T-helper 9 cell (primary cell): ENCODE data around the gene GNG4.
"Not testable (repeated sequence)": the region's sequence is repeated elsewhere in the genome, so short reads cannot be mapped to it uniquely, and the experiment has no call there.

Experiments
- DNase-seq: peaks from one replicate; pipeline ENCODE4 v3.0.0-alpha.2; 2020

The GNG4 gene

DNA sequence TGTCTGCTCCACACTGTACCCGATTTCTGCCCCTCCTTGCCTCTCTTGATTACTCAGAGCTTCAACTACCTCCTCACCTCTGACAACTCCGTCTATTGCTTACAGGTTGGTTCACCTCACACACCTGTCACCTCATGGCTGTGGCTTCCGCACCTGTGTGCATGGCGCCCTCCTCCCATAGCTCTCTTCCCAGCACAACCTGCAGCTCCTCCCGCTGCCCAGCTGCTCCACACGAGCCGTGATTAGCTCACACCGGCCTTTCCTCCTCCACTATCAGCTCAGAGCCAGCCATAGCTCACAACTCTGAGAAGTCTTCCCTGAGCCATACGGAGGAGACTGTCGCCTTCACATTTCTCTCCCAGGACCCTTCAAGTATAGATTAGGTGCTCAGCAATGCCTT lies 67.5 kb downstream of the GNG4 start:
- DNase-seq = no peak

DNA sequence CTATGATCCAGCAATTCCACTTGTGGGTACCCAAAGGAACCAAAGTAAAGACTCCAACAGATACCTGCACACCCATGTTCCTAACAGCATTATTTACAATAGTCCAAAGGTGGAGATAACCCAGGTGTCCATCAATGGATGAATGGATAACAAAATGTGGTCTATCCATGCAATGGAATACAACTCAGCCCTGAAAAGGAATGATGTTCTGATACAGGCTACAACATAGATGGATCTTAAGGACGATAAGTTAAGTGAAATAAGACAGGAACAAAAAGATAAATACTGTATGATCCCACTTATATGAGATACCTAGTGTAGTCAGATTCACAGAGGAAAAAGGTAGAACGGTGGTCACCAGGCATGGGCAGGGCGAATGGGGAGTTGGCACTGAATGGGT lies 69.7 kb downstream of the GNG4 start:
- DNase-seq = no peak

DNA sequence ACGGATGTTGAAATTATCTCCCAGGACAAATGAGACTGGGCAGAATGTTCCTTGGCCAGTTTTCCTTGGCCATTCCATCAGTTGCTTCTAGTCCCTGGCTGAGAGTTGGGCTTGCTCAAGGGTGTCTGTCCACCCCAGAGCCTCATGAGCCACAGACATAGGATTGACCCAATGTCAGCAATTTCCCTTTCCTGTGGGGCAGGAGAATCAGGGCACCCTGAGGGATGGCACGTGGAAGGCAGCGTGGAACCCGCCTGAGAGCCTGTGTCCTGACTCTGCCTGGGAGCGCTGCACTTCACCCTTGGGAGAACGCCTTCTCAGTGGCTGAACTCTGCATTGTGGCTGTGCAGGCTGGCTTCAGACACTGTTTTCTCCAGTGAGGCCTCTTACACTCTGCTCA lies 74.0 kb downstream of the GNG4 start:
- no peak for DNase-seq

DNA sequence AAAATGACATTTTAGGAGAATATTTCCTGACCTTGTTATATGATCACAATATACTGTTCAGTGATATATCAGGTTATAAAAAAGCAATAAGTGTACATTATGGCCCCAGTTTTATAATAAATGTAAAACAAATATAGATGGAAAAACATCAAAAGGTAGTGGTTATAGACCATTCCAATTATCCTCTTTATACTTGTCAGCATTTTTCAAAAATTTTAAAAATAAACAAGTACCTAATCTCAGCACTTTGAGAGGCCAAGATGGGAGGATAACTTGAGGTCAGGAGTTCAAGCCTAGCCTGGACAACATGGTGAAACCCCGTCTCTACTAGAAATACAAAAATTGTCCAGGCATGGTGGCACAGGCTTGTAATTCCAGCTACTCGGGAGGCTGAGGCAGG lies 75.7 kb downstream of the GNG4 start:
- DNase-seq = no peak

DNA sequence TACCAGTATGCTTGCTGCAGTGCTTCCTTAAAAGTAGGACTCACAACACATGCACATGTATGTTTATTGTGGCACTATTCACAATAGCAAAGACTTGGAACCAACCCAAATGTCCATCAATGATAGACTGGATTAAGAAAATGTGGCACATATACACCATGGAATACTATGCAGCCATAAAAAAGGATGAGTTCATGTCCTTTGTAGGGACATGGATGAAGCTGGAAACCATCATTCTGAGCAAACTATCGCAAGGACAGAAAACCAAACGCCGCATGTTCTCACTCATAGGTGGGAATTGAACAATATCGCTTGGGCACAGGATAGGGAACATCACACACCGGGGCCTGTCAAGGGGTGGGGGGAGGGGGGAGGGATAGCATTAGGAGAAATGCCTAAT lies 76.6 kb downstream of the GNG4 start:
- not testable (repeated sequence) for DNase-seq

DNA sequence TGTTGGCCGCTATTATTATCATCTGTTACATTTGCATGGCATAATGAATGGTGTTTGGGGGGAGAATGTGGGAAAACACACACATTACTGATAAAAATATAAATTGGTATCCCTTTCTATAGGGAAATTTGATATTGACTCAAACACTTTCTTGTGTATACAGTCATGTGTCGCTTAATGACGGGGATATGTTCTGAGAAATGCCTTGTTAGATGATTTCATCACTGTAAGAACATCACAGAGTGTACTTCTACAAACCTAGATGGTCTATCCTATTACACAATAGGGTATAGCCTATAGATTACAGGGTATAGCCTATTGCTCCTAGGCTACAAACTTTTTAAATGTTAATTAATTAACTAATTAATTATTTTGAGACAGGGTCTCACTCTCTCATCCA lies 78.1 kb downstream of the GNG4 start:
- DNase-seq = no peak

DNA sequence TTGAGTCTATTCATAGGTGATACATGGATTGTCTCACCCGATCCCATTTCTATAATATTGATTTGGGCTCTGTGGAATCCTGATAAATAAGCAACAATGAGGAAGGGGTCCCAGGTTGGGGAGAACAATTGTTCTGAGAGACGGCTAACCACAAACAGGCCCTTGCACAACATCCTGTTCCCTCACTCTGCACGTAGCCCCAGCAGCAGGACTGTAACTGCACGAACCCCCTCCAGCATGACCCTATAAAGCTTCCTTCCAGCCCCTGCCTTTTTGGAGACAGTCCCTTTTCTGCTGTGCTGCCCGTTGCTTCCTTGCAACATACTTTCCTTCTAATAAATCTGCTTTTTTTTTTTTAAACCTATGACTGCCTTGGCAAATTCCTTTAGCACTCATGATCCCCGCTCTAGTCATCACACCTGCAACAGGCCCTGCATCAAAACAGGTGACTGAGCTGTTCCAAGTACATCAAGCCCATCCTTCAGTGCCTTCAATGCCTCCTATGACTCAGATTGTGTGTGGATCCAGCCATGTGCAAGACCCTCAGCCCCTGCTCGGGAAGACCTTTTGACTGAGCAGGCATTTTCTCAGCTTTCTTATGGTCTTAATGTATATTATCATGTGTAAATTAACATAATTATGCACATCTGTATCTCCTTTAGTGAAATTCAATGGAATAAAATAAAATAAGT lies 81.6 kb downstream of the GNG4 start:
- DNase-seq = no peak

DNA sequence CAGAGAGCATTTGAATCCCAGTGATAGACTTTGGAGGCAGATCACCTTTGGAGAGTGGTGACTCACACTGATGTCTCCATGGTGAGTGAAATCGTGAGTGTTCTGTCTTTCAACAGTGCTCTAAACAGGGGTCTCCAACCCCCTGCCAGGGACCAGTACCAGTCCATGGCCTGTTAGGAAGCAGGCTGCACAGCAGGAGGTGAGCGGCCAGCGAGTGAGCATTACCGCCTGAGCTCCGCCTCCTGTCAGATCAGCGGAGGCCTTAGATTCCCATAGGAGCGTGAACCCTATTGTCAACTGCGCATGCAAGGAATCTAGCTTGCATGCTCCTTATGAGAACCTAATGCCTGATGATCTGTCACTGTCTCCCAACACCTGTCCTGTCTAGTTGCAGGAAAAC lies 83.5 kb downstream of the GNG4 start:
- DNase-seq = no peak

DNA sequence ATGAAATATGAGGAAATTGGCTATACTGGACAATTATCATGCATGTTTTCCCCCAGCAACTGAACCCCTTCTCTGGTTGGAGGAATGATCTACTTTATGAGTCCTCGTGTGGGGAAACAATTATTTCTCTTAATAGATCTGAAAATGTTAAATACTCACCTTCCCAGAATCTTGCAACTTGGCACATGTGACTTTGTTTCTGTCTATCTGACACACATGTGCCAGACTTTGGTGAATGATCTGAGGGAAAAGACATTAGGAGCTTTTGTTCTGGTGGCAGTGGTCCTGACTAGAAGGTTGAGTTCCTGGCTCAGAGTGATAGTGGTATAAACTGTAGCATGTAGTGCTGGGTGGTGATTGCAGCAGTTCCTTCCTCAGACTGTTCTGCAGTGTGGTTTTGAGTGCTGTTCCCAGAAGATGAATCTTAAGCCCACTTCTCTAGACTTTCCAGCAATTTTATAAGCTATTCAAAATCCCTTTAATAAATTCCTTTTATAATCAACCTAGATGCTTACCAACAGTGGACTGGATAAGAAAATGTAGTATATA lies 86.0 kb downstream of the GNG4 start:
- DNase-seq = no peak

DNA sequence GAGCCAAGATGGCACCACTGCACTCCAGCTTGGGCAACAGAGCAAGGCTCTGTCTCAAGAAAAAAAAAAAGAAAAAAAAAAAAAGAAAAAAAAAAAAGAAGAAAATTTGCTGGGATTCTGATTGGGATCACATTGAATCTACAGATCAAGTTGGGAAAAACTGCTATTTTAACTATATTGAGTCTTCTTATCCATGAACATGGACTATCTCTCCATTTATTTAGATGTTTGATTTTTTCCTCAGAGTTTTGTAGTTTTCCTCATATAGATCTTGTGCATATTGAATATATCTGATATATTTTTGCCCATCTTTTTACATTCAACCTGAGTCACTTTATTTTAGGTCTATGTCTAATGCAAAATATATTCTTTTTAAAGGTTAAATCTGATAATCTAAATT lies 87.0 kb downstream of the GNG4 start:
- DNase-seq = no peak

DNA sequence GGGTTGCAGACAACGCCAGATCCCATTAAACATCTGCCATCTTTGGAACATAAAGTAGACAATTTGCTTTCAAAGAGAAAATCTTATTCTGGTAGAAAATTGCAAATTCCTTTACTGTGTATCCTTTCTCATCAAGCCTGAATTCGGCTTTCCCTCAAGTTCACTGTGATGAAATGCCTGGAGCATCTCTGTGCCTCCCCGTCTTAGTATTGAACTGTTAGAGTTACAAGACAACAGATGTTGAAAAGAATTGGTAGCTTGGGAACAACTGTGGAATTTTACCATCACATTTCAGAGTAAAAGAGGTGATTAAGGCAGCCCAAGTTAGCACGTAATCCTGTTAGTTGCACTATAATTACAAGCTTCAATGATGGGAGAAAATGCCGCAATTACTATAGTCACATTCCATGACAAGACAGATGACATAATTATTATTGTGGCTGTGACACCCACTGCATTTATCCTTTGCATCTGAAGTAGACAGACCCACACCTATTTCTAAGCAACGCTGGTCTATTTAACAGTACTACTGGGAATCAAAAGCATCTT lies 90.9 kb downstream of the GNG4 start:
- DNase-seq = no peak

DNA sequence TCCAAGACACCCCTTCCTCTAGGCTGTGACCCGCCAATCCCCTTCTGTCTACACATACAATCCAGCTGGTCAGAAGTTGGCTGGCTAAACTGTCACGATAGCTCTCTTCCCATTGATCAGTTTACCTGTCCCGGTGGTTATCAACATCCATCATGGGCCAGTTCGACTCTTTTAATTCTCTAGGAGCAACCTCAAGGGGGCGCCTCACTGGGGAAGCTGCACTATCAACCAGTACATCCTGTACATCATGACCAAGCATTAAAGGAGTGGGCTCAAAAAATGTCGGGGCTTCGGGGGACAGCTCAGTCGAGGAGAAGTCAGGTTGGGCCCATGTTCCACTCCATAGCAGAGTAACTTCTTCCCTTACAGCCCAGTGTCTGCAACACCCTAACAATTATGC lies 92.1 kb downstream of the GNG4 start:
- DNase-seq = no peak

DNA sequence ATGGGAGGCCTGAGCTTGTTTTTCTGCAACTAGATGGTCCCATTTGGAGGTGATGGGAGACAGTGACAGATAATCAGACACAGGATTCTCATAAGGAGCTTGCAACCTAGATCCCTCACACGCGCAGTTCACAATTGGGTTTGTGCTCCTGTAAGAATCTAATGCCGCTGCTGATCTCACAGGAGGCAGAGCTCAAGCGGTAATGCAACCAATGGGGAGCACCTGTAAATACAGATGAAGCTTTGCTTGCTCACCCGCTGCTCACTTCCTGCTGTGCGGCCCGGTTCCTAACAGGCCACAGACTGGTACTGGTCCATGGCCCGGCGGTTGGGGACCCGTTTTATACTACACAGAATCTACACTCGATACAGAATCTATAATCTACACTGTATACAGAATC lies 92.8 kb downstream of the GNG4 start:
- DNase-seq = no peak

DNA sequence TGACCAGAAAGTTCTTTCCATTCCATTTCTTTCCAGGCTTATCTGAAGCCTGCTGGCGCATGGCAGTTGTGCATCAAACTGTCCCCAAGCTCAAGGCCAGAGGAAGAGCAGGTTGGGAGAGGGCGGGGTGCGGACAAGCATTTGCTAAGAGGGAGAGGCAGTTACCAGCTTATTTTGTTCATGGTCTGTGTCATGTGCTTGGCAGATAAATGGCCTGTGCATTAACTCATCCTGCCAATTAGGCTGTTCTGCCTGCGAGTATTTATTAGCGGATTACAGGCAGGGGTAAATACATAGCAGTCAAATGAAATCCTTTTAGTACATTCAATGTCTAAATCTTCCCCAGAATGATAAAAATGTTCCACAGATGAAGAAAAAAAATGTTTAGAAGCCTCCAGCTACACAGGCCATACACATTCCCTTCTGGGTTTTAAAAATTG lies 96.5 kb downstream of the GNG4 start:
- DNase-seq = no peak

DNA sequence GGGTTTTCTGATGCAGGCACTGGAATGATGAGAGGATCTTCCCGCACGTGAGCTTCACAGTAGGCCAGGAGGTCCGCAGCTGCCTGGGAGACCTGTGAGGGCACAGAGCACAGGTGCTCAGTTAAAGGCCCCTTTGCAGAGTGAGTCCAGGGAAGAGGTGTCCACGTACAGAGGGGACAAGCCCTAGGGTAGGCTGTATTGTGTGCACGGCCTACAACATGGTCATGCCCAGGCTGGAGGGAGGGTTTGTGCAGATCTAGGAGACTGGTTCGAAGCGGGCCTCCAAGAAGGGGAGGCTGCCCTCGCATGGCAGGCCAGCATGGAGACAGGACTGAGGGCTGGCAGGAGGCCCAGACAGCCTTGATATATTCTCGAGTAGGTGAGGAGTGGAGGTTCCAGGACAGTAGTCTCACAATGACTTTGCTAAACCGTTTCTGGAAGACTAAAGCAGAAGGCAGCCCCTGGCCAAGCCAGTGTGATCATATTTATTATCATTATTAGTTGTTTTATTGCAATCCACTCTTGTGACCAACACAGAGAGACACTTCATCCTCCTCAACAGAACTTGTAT lies 97.4 kb downstream of the GNG4 start:
- no peak for DNase-seq

DNA sequence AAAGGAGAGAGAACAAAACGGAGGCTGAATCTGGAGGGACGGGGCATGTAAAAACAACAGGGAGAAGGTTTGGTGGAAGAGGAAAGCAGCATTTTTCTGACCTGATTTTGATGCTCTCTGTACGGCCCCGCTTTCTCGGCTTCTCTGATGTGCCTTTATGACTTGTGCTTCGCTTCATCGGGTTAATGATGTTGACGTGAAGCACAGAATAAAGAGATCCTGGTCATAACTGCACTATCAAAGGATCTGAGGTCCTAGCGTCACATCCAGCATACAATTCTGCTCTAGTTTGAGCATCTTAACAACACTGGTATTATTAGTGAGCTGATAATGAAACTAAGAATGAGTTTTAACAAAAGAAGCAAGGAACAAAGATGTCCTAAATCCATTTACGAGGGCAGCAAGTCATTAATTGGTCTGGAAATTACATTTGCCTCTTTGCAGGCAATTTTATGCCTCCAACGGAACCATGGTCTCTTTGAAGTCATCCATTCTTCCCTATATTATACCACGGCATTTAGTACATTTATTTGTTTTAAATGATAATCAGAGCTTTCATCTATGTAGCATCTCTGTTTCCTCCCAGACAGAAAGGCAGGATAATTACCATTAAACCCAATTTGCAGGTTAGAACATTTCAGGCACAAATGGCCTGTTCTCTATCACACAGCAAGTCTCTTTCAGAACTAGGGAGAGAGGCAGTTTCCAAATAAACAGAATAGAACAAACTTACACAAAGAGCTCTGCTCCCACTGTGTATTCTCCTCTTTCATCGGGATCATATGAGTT lies 100.0 kb downstream of the GNG4 start:
- DNase-seq = no peak

DNA sequence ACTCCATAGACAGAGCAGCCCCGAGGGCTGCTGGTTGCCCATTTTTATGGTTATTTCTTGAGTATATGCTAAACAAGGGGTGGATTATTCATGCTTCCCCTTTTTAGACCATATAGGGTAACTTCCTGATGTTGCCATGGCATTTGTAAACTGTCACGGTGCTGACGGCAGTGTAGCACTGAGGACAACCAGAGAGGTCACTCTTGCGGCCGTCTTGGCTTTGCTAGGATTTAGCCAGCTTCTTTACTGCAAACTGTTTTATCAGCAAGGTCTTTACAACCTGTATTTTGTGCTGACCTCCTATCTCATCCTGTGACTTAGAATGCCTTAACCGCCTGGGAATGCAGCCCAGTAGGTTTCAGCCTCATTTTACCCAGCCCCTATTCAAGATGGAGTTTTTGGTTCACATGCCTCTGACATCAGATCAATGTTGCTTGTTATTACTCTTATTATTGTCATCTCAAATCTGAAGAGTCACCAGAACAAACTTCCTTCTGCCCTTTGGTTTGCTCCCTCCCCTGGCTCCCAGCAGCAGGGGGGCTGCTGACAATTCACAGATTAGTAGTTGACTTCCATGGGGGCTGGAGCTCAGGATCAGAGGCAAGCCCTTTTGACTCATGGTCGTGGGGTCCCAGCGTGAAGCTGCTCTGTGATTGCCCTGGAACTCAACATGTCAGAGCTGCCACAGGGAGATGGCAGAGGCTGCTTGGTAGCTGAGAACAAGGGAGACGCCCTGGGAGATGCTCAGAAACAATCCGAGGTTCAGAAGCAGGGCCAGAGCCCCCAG lies 103.0 kb downstream of the GNG4 start:
- not testable (repeated sequence) for DNase-seq

DNA sequence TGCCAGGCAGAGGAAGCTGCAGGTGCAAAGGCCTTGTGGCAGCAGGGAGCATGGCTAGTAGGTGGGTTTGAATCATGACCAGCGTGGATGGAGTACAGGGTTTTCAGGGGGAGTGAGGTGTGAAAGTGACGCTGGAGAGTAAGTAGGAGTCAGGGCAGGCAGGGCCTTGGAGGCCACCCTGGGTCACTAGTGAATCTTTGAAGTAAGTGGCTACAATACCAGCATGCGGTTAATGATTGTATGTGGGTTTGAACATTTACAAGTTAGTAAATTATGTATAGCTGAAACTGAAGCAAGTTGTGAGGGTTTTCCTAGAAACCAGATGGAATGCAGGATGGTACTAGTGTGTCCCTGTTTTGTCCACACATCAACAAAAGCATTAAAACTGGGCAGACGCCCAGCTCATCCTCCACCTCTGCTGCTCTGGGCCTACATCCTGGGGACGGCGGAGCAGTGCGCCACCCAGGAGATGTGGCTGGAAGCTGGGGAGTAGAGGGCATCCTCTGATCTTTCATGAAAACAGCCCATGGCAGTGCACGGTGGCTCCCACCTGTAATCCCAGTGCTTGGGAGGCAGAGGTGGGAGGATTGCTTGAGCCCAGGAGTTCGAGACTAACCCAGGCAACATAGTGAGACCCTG lies 104.2 kb downstream of the GNG4 start:
- DNase-seq = no peak

DNA sequence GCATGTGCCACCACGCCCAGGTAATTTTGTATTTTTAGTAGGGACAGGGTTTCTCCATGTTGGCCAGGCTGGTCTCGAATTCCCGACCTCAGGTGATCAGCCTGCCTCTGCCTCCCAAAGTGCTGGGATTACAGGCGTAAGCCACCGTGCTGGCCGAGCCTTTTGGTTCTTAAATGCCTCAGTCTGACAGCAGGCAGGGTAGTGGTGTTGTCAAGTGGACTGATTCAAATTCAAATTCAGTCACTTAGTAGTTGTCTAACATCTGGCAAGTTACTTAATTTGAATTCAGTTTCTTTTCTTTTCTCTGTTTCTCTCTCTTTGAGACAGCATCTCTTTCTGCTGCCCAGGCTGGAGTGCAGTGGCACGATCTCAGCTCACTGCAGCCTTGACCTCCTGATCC lies 106.7 kb downstream of the GNG4 start:
- DNase-seq = not testable (repeated sequence)

DNA sequence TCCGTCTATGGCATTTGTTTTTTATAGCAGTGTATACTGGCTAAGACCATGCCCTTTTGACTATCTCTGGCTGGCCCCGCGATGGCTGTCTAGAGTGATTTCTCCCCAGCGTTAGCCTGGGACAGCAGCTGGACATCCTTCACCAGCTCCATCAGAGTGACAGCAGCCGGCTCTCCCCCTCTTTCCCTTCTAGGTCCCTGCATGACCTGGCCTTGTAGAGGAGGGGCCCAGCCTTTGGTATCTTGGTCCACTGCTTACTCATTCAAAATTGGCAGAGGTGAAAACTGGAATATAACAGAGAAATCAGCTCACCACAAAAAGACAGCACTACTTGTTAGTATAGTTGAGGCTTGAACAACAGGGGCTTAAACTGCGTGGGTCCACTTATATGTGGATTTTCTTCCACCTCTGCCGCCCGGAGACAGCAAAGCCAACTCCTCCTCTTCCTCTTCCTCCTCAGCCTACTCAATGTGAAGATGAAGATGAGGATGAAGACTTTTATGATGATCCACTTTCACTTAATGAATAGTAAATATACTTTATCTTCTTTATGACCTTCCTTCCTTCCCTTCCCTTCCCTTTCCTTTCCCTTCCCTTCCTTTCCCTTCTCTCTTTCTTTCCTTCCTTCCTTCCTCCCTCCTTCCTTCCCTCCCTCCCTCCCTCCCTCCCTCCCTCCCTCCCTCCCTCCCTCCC lies 116.0 kb downstream of the GNG4 start:
- no peak for DNase-seq

DNA sequence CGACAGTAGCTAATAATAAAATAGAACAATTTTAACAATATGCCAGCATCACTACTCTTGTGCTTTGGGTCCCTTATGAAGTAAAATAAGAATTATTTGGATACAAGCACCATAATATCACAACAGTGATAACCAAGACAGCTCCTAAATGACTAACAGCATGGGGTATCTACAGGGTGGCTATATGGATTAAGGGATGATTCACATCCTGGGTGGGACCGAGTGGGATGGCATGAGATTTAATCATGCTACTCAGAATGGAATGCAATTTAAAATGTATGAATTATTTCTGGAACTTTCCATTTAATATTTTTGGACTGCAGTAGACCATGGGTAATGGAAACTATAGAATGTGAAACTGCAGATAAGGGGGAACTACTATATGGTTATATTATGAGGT lies 117.2 kb downstream of the GNG4 start:
- no peak for DNase-seq
